GM21576 (cell line): Measurements from ENCODE around the gene DHX30.
A peak's percentile ranks its signal among the peaks of the same experiment; 100 is the strongest.
"Not testable (repeated sequence)": the region's sequence is repeated elsewhere in the genome, so short reads cannot be mapped to it uniquely, and the experiment has no call there.

Experiments used
- ATAC-seq: cut with Tn5 transposase; IDR thresholded peaks from one replicate; pipeline ENCODE4 v1.9.1; 2021; ENCODE audit warnings: mild to moderate bottlenecking, moderate library complexity; ENCODE audit not compliant: unreplicated experiment

The DHX30 gene, protein sequence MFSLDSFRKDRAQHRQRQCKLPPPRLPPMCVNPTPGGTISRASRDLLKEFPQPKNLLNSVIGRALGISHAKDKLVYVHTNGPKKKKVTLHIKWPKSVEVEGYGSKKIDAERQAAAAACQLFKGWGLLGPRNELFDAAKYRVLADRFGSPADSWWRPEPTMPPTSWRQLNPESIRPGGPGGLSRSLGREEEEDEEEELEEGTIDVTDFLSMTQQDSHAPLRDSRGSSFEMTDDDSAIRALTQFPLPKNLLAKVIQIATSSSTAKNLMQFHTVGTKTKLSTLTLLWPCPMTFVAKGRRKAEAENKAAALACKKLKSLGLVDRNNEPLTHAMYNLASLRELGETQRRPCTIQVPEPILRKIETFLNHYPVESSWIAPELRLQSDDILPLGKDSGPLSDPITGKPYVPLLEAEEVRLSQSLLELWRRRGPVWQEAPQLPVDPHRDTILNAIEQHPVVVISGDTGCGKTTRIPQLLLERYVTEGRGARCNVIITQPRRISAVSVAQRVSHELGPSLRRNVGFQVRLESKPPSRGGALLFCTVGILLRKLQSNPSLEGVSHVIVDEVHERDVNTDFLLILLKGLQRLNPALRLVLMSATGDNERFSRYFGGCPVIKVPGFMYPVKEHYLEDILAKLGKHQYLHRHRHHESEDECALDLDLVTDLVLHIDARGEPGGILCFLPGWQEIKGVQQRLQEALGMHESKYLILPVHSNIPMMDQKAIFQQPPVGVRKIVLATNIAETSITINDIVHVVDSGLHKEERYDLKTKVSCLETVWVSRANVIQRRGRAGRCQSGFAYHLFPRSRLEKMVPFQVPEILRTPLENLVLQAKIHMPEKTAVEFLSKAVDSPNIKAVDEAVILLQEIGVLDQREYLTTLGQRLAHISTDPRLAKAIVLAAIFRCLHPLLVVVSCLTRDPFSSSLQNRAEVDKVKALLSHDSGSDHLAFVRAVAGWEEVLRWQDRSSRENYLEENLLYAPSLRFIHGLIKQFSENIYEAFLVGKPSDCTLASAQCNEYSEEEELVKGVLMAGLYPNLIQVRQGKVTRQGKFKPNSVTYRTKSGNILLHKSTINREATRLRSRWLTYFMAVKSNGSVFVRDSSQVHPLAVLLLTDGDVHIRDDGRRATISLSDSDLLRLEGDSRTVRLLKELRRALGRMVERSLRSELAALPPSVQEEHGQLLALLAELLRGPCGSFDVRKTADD

DNA sequence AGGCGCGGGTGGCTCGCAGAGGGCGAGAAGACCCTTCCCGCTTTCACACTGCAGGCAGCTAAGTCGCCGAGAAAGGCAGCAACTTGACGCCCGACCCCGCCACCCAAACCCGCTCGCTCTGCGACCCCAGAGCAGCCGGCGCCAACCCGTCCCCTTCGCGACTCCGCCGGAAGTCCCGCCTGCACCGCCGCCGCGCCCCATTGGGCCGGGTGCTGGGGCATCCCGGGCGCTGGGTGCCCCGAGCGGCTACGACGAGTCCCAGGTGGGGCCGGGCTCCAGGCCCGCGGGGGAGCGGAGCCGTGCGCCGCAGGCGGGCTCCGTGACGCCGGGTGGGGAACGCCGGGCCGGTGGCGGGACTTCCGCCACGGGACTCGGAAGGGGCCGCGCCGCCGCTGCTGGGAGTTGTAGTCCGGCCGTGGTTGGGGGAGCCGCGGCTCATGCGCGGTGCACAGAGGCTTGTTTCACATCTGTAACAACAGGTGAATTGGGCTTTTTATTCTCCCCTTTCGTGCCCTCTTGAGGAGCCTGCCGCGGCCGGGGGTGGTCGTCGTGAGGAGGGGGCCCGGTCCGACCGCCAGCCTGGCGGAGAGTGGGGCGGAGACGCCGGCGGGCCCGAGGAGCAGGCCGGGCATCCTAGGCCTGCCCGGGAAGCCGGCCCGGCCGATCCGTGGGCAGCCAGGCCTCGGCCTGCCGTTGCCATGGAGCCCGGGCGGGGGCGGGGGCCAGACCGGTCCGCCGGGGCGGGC, at the start of gene DHX30:
Gene DHX30 (plus strand): TSS at position 405 of the 746 bp plus-strand sequence. CDS start 7,546 bp downstream, outside the sequence.
- ATAC-seq = peak; percentile 83

- no peak for ATAC-seq
These were observed 44.5 kb upstream of the DHX30 start for GRCh38 chr3:47758261-47759025.

GRCh38 chr3:47760207-47760606, 42.7 kb upstream of the DHX30 start:
- ATAC-seq = not testable (repeated sequence)

GRCh38 chr3:47761046-47761445, 41.9 kb upstream of the DHX30 start:
- no peak for ATAC-seq

DNA sequence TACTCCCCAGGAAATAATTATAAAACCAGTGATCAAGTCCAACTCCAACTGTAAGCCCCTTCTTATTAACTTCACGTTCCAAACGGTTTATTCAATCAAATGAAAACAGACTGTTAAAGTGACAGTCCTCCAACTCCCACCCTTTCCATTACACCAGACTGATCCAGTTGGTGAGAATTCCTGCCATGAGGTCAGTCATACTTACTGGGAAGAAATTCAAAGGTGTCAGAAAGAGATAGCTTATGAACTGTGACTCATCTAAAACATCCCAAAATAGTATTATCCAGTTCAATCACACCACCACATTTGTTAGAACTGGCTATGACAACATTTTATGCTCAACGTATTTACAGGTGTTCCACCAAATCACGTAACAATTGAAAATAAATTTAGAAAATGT, 40.7 kb upstream of the DHX30 start:
- no peak for ATAC-seq

DNA sequence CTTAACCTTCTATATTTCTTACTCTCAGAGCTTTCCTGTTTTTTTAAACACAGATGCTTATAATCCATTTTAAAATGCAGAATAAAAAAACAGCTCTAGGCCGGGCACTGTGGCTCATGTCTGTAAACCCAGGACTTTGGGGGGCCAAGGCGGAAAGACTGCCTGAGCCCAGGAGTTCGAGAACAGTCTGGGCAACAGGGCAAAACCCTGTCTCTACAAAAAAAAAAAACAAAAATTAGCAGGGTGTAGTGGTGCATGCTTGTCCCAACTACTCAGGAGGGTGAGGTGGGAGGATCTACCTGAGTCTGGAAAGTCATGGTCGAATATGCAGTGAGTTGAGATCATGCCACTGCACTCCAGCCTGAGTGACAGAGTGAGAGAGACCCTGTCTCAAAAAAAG, 36.8 kb upstream of the DHX30 start:
- no peak for ATAC-seq

- no peak for ATAC-seq
These were observed 30.9 kb upstream of the DHX30 start for GRCh38 chr3:47772047-47772446.

DNA sequence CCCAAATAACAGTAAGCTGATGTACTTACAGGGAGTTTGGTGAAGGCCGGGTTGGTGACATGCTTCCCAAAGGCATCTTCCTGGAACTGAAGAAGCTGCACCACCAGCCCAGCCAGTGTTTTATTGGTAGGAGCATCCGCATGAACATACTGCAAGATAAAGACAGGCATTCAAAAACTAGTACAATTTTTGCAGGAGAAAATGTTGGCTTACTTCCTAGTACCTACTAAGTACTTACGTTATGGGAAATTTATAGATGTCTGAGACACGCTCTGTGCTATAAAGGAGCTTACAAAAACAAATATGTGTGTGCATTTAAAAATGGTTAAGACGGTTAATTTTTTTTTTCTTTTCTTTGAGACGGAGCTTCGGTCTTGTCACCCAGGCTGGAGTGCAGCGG, 30.1 kb upstream of the DHX30 start:
- ATAC-seq = no peak

DNA sequence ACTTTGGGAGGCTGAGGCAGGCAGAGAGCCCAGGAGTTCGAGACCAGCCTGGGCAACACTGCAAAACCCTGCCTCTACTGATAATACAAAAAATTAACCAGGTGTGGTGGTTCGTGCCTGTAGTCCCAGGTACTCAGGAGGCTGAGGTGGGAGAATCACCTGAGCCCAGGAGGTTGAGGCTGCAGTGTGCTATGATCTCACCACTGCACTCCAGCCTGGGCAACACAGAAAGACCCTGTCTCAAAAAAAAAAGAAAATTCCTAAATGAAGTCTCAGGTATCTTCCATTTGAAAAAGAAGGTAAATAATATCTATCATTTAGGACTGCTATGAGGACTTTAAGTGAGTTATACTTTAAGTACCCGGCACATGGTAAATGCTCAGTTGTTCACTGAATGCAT, 24.2 kb upstream of the DHX30 start:
- ATAC-seq = no peak

GRCh38 chr3:47780741-47781684, 21.9 kb upstream of the DHX30 start:
- peak; percentile 31 for ATAC-seq

DNA sequence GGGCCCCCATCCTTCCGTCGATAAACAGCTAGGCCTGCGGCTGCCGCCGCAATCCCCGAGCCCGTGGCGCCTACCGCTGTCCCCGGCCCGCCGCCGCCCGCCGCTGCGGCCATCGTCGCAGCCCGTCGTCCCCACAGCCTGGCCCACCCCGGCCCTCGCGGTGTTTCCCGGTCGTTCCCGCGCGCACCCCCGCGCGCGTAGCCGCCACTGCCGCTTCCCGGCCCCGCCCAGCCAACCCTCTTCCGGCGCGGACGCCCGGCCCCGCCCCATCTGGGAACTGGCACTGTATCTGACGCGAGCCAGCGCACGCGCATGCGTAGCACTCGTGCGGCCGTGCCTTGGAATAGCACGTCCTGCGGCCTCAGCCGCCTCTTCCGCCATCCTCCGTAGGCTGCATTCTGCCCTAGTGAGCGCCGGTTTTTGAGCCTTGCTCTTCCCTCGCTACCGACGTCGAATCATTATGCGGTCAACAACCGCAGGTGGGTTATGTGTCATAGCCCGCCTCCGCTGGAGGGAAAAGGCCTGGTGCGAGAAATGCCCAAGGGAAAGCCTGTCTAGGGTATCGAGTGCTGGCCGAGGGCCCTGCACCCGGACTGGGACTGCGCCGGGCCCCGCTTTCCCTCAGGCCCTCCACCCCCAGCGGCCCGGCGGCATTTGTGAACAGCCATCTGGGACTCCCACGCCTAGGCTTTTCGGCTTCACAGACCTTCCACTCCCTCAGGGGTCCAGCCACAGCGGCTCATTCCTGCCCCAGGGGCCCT, 21.1 kb upstream of the DHX30 start, which contains the start of gene SMARCC1:
Gene SMARCC1 (minus strand): TSS at position 209 of the 761 bp plus-strand sequence. CDS start 96 bp downstream, at position 113.
- ATAC-seq = peak; percentile 69

- no peak for ATAC-seq
These were observed 20.3 kb upstream of the DHX30 start for GRCh38 chr3:47782446-47783308.

- no peak for ATAC-seq
These were observed 19.3 kb upstream of the DHX30 start for GRCh38 chr3:47783673-47784072.

DNA sequence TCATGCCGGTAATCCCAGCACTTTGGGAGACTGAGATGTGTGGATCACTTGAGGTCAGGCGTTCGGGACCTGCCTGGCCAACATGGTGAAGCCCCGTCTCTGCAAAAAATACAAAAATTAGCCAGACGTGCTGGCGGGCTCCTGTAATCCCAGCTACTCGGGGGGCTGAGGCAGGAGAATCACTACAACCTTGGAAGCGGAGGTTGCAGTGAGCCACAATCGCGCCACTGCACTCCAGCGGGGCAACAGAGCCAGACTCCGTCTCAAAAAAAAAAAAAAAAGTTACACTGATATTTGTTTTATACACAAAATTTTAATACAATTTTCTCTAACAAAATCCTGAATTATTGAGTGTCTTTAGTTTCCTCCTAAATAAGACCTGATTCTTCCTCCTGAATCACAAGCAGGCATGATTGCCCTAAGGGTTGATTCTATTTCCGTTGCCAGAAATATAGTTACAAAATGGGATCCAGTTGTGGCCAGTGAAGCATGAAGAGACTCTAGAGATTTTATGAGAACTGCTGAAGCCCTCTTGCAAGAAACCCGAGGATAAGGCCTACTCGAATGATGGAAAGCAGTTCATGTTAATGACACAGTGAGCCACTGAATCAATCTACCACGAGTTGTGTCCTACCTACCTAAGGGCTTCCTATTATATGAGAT, 11.6 kb upstream of the DHX30 start:
- no peak for ATAC-seq

GRCh38 chr3:47792699-47793098, 10.2 kb upstream of the DHX30 start:
- no peak for ATAC-seq

- ATAC-seq = no peak
These were observed 8.4 kb upstream of the DHX30 start for GRCh38 chr3:47794544-47794943.
